T follicular helper cell (primary cell): ENCODE data around the gene CAPN5.

Experiments used
- DNase-seq: peaks from one replicate; pipeline ENCODE4 v3.0.0-alpha.2; 2020; ENCODE audit warnings: low read depth

CAPN5 gene

DNA sequence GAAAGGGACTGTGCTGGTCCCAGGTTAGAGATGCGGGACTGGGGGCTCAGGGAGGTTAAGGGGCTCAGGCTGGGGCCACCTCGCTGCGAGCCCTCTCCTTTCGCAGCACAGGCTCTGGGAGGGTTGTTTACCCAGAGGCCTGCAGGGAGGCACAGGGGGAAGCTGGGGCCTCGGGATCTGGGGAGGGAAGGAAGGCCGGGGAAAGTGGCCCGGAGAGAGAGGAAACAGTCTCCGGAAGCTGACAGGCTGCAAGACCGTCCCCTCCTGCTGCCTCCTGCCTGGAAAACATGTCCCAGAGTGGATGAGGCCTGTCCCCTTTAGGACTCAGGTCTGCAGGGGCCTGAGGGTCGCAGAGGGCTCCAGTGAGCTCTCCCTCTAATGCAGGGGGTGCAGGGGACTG, 106.7 kb downstream of the CAPN5 start:
- DNase-seq: no peak

DNA sequence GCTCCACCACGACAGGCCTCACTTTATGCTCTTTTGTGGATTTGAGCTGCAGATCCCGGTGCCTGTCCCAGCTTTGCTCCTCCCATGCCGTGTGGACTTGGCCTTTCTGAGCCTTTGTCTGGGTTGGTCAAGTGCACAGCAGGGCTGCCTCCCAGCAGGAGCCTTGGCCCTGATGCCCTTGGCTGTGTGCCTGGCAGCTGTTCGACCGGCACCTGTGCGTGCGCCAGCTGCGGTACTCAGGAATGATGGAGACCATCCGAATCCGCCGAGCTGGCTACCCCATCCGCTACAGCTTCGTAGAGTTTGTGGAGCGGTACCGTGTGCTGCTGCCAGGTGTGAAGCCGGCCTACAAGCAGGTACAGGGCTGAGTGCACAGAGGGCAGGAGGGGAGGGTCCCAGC, 107.8 kb downstream of the CAPN5 start:
- no peak for DNase-seq

- DNase-seq: no peak
Observed at GRCh38 chr11:77175021-77175842, 108.5 kb downstream of the CAPN5 start.
